H9 (cell line): ENCODE data around the gene PAH. TPM values are rescaled to one million over a fixed set of nuclear protein-coding genes. Genes with fewer than 3 reads are reported as not detected.

Experiments
- DNase-seq: peaks from one replicate; pipeline ENCODE4 v3.0.0-alpha.2; 2017
- H2AFZ ChIP-seq: one replicate; pipeline ENCODE4 v1.6.1; 2013; ENCODE audit warnings: mild to moderate bottlenecking, low read length, control low read depth, moderate library complexity
- H2AK5ac ChIP-seq: 2 replicates; pipeline ENCODE4 v1.6.1; 2013; ENCODE audit warnings: low read length, control low read depth, mixed read lengths; ENCODE audit not compliant: insufficient read length
- H2BK120ac ChIP-seq: one replicate; pipeline ENCODE4 v1.6.1; 2013; ENCODE audit warnings: low read depth, mild to moderate bottlenecking, low read length, control low read depth, inconsistent platforms; ENCODE audit not compliant: poor library complexity, severe bottlenecking
- H2BK12ac ChIP-seq: 2 replicates; pipeline ENCODE4 v1.6.1; 2013; ENCODE audit warnings: low read length, control low read depth, mixed read lengths, low read depth; ENCODE audit not compliant: insufficient read length
- H2BK15ac ChIP-seq: 2 replicates; pipeline ENCODE4 v1.6.1; 2013; ENCODE audit warnings: low read depth, low read length, control low read depth
- H2BK20ac ChIP-seq: one replicate; pipeline ENCODE4 v1.6.1; 2013; ENCODE audit warnings: low read depth, mild to moderate bottlenecking, low read length, control low read depth, inconsistent platforms; ENCODE audit not compliant: poor library complexity, severe bottlenecking
- H2BK5ac ChIP-seq: 2 replicates; pipeline ENCODE4 v1.6.1; 2013; ENCODE audit warnings: low read length, control low read depth, mixed read lengths; ENCODE audit not compliant: insufficient read length
- H3K14ac ChIP-seq: 2 replicates; pipeline ENCODE4 v1.6.1; 2013; ENCODE audit warnings: low read length, control low read depth; ENCODE audit not compliant: insufficient read depth
- H3K18ac ChIP-seq: 2 replicates; pipeline ENCODE4 v1.6.1; 2013; ENCODE audit warnings: low read depth, mild to moderate bottlenecking, mixed read lengths, low read length, control low read depth; ENCODE audit not compliant: insufficient read length
- H3K23ac ChIP-seq: 2 replicates; pipeline ENCODE4 v1.6.1; 2013; ENCODE audit warnings: low read length, control low read depth, mixed read lengths, low read depth; ENCODE audit not compliant: insufficient read length
- H3K23me2 ChIP-seq: 2 replicates; pipeline ENCODE4 v1.6.1; 2013; ENCODE audit warnings: low read depth, mild to moderate bottlenecking, mixed read lengths, low read length, control low read depth; ENCODE audit not compliant: insufficient read length, poor library complexity, severe bottlenecking
- H3K27ac ChIP-seq: 2 replicates; pipeline ENCODE4 v1.5.1; 2013; ENCODE audit warnings: low read length, control low read depth, mixed read lengths, low read depth; ENCODE audit not compliant: insufficient read length
- H3K27me3 ChIP-seq: 2 replicates; pipeline ENCODE4 v1.6.1; 2013; ENCODE audit warnings: low read length, control low read depth, inconsistent platforms; ENCODE audit not compliant: insufficient read depth
- H3K4ac ChIP-seq: 2 replicates; pipeline ENCODE4 v1.6.1; 2013; ENCODE audit warnings: low read depth, mild to moderate bottlenecking, control low read depth, inconsistent platforms, low read length, moderate library complexity
- H3K4me1 ChIP-seq: 2 replicates; pipeline ENCODE4 v1.6.1; 2013; ENCODE audit warnings: low read length, control low read depth, inconsistent platforms; ENCODE audit not compliant: insufficient read depth
- H3K4me2 ChIP-seq: 2 replicates; pipeline ENCODE4 v1.6.1; 2013; ENCODE audit warnings: low read length, control low read depth, mixed read lengths; ENCODE audit not compliant: insufficient read length, insufficient read depth
- H3K56ac ChIP-seq: 2 replicates; pipeline ENCODE4 v1.6.1; 2013; ENCODE audit warnings: low read depth, mild to moderate bottlenecking, mixed read lengths, low read length, control low read depth; ENCODE audit not compliant: insufficient read length
- H3K79me1 ChIP-seq: 2 replicates; pipeline ENCODE4 v1.6.1; 2013; ENCODE audit warnings: low read depth, mild to moderate bottlenecking, moderate library complexity, low read length, control low read depth, inconsistent platforms; ENCODE audit not compliant: insufficient read depth, poor library complexity, severe bottlenecking
- H3K79me2 ChIP-seq: 2 replicates; pipeline ENCODE4 v1.6.1; 2013; ENCODE audit warnings: low read length, control low read depth, inconsistent platforms; ENCODE audit not compliant: insufficient read depth
- H3K9ac ChIP-seq: 2 replicates; pipeline ENCODE4 v1.6.1; 2013; ENCODE audit warnings: low read length, control low read depth, mixed read lengths; ENCODE audit not compliant: insufficient read length; ENCODE audit errors: extremely low read depth
- H3K9me3 ChIP-seq: one replicate; pipeline ENCODE4 v1.6.1; 2013; ENCODE audit warnings: low read depth, low read length, inconsistent platforms; ENCODE audit not compliant: control insufficient read depth
- H3T11ph ChIP-seq: one replicate; pipeline ENCODE4 v1.6.1; 2013; ENCODE audit warnings: mild to moderate bottlenecking, low read length, control low read depth, inconsistent platforms
- H4K20me1 ChIP-seq: one replicate; pipeline ENCODE4 v1.6.1; 2013; ENCODE audit not compliant: control insufficient read depth, insufficient read length, insufficient read depth
- H4K5ac ChIP-seq: 2 replicates; pipeline ENCODE4 v1.6.1; 2013; ENCODE audit warnings: low read depth, mild to moderate bottlenecking, mixed read lengths, low read length, control low read depth; ENCODE audit not compliant: insufficient read length
- H4K8ac ChIP-seq: replicated peaks from 2 replicates; pipeline ENCODE4 v1.6.1; 2013; ENCODE audit warnings: low read length, control low read depth, mixed read lengths, low read depth; ENCODE audit not compliant: insufficient read length
- H4K91ac ChIP-seq: 2 replicates; pipeline ENCODE4 v1.6.1; 2013; ENCODE audit warnings: low read depth, mild to moderate bottlenecking, moderate library complexity, mixed read lengths, low read length, control low read depth; ENCODE audit not compliant: insufficient read length
- H3K27ac Mint-ChIP-seq, 3 experiments: 2 replicates in 2 of 3; 3 replicates in 1 of 3; pipeline ENCODE4 v1.8.0; 2020 to 2021; ENCODE audit warnings: mixed read lengths in 3 of 3, mild to moderate bottlenecking in 1 of 3, moderate library complexity in 1 of 3
- H3K27me3 Mint-ChIP-seq: 2 replicates; pipeline ENCODE4 v1.8.0; 2021; ENCODE audit warnings: low read depth, mild to moderate bottlenecking, moderate library complexity, mixed read lengths
- H3K36me3 Mint-ChIP-seq, 3 experiments: 2 replicates in 2 of 3; 3 replicates in 1 of 3; pipeline ENCODE4 v1.8.0; 2020 to 2021; ENCODE audit warnings: low read depth in 3 of 3, mixed read lengths in 3 of 3; ENCODE audit not compliant: insufficient read depth in 1 of 3
- H3K4me1 Mint-ChIP-seq, 2 experiments: 2 replicates each; pipeline ENCODE4 v1.8.0; 2020; ENCODE audit warnings: mixed read lengths in 2 of 2
- H3K4me3 Mint-ChIP-seq, 2 experiments: 2 replicates in 1 of 2; 3 replicates in 1 of 2; pipeline ENCODE4 v1.8.0; 2020 to 2021; ENCODE audit warnings: mild to moderate bottlenecking in 2 of 2, mixed read lengths in 2 of 2, moderate library complexity in 1 of 2
- H3K9me3 Mint-ChIP-seq, 2 experiments: 2 replicates in 1 of 2; 3 replicates in 1 of 2; pipeline ENCODE4 v1.8.0; 2020; ENCODE audit warnings: mild to moderate bottlenecking in 2 of 2, mixed read lengths in 2 of 2, moderate library complexity in 1 of 2
- WGBS: extraction: QIAGEN DNeasy Blood & Tissue Kit; methylation state at CpG from one replicate; pipeline ENCODE4 v1.1.7; 2013; ENCODE audit warnings: missing lambda C conversion rate, low lambda C conversion rate, mixed read lengths; ENCODE audit not compliant: insufficient read length; ENCODE audit errors: extremely low coverage; 5-methylcytosine and 5-hydroxymethylcytosine counted together
- total RNA-seq: library from RNA; stranded (reverse); gene quantifications from 2 replicates; pipeline ENCODE4 v1.2.1, GENCODE V29; 2021
- TF ChIP-seq, protein P1 (sequence below): fragments of 200-600 bp; sonication (generic); conservative IDR thresholded peaks from 3 replicates; pipeline ENCODE4 v1.8.0; 2021; ENCODE audit warnings: antibody characterized with exemption, mild to moderate bottlenecking

PAH gene
- total RNA-seq, 1 experiment from 2014 or later: 6.1 TPM

DNA sequence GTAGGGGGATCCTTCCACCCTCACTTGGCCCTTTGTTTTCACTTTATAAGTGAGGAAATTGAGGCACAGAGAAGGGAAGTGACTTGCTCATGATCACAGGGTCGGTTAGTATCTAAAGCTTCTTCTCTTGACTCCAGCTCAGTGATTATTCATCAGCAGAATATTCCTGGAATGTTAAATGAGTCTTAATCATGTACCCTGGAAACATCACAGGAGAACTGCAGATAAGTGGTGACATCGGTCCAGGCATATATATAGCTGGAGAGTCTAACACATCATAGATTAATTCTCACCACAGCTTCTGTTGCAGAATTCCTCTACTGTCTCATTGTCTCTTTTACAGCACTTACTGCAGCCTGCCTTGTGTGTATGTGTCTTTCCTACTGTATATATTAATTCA, 69.9 kb downstream of the PAH start:
- peaks cover 8% of the 10 kb centered on the region for H3K27me3 Mint-ChIP-seq

More for the DNA sequence above, 69.9 kb downstream of the PAH start:
- Mint-ChIP-seq H3K27ac (no peak overlapping the region), H3K4me1 (no peaks in the 10 kb centered on the region), H3K36me3 (no peaks in the 10 kb centered on the region), H3K9me3 (no peaks in the 10 kb centered on the region), H3K4me3 (no peak overlapping the region)
- no peak for DNase-seq
- Histone ChIP-seq H2AFZ (no peak overlapping the region), H3K23ac (no peak overlapping the region), H2BK5ac (no peak overlapping the region), H2BK120ac (no peak overlapping the region), H3K56ac (no peak overlapping the region), H2BK20ac (no peak overlapping the region), H3K27me3 (no peaks in the 10 kb centered on the region), H3K9me3 (no peaks in the 10 kb centered on the region), H3K79me1 (no peaks in the 10 kb centered on the region), H3K27ac (no peak overlapping the region), H4K20me1 (no peaks in the 10 kb centered on the region), H4K91ac (no peak overlapping the region), H3T11ph (no peak overlapping the region), H2BK12ac (no peak overlapping the region), H2AK5ac (no peak overlapping the region), H3K79me2 (no peaks in the 10 kb centered on the region), H3K4ac (no peak overlapping the region), H3K23me2 (no peaks in the 10 kb centered on the region), H4K8ac (no peak overlapping the region), H3K4me2 (no peak overlapping the region), H3K14ac (no peak overlapping the region), H2BK15ac (no peak overlapping the region), H3K4me1 (no peaks in the 10 kb centered on the region), H3K9ac (no peak overlapping the region), H3K18ac (no peak overlapping the region), H4K5ac (no peak overlapping the region)
- WGBS: no CpG with 5 or more reads among the region's 2 CpGs
- TF ChIP-seq, protein P1, sequence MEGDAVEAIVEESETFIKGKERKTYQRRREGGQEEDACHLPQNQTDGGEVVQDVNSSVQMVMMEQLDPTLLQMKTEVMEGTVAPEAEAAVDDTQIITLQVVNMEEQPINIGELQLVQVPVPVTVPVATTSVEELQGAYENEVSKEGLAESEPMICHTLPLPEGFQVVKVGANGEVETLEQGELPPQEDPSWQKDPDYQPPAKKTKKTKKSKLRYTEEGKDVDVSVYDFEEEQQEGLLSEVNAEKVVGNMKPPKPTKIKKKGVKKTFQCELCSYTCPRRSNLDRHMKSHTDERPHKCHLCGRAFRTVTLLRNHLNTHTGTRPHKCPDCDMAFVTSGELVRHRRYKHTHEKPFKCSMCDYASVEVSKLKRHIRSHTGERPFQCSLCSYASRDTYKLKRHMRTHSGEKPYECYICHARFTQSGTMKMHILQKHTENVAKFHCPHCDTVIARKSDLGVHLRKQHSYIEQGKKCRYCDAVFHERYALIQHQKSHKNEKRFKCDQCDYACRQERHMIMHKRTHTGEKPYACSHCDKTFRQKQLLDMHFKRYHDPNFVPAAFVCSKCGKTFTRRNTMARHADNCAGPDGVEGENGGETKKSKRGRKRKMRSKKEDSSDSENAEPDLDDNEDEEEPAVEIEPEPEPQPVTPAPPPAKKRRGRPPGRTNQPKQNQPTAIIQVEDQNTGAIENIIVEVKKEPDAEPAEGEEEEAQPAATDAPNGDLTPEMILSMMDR: no peak
